ENCODE data around the gene TSC22D1. TPM values are rescaled to one million over a fixed set of nuclear protein-coding genes. Genes with fewer than 3 reads are reported as not detected.

The TSC22D1 gene
- total RNA-seq, 4 donors from 2014 or later, result 177 to 798 (median 250) TPM

- TF ChIP-seq, protein P1, sequence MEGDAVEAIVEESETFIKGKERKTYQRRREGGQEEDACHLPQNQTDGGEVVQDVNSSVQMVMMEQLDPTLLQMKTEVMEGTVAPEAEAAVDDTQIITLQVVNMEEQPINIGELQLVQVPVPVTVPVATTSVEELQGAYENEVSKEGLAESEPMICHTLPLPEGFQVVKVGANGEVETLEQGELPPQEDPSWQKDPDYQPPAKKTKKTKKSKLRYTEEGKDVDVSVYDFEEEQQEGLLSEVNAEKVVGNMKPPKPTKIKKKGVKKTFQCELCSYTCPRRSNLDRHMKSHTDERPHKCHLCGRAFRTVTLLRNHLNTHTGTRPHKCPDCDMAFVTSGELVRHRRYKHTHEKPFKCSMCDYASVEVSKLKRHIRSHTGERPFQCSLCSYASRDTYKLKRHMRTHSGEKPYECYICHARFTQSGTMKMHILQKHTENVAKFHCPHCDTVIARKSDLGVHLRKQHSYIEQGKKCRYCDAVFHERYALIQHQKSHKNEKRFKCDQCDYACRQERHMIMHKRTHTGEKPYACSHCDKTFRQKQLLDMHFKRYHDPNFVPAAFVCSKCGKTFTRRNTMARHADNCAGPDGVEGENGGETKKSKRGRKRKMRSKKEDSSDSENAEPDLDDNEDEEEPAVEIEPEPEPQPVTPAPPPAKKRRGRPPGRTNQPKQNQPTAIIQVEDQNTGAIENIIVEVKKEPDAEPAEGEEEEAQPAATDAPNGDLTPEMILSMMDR (IDR thresholded peaks at IDR 0.05), result no peak
- TF ChIP-seq POLR2AphosphoS5 (IDR thresholded peaks at IDR 0.05) (no peak), EP300 (IDR thresholded peaks at IDR 0.05; ENCODE audit: low read depth) (no peak)
- peaks cover 0 to 1% (median 0%) of the 10 kb centered on the region in 4 donors for H3K36me3 ChIP-seq
- no peaks in the 10 kb centered on the region for H3K27me3 ChIP-seq
- 85 to 95% methylated on average over 3 of the region's 3 CpGs for WGBS, 2 donors (ENCODE audit: low coverage in 1 of 2)
- H3K9me3 ChIP-seq, result no peaks in the 10 kb centered on the region
- in situ Hi-C loops (cut with MboI; ENCODE audit: low pct_ligation_motif_present in 1 of 4, low pct_unique_long_range_greater_than_20kb in 1 of 4, low sequenced_read_pairs in 3 of 4) (loop anchor here in 2 of 4 donors (25.0 kb wide), 2 partner anchors 469 to 819 kb away; no protein-coding TSS in a partner anchor), intact Hi-C loops (cut with DNase I; ENCODE audit: low total_unique reads) (no loop called here)
- H3K27ac ChIP-seq, result no peak overlapping the region
- no peaks in the 10 kb centered on the region for H3K4me1 ChIP-seq
- no peak overlapping the region for H3K4me3 ChIP-seq
- no peak for DNase-seq
These were observed 82.8 kb downstream of the TSC22D1 start for GRCh38 chr13:44493213-44493812.

DNA sequence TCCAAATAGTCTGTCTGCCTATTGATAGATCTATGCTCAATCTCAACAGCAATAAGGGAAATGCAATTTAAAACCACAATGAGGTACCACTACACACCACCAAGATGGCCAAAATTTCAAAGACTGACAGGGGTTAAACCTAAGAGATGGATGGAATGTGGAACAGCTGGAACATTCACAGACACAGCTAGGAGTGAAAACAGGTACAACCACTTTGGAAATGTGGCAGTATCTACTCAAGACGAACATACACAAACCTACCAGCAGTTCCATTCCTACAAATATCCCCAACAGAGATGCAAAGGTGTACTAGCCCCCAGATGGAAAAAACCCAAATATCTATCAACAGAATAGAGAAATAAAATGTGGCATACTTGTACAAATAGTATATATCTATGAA, 86.4 kb downstream of the TSC22D1 start:
- TF ChIP-seq POLR2A (IDR thresholded peaks at IDR 0.05), result no peak
- no peak for TF ChIP-seq POLR2AphosphoS5 (IDR thresholded peaks at IDR 0.05)
- TF ChIP-seq EP300 (IDR thresholded peaks at IDR 0.05; ENCODE audit: low read depth), result no peak
- TF ChIP-seq, protein P1 (IDR thresholded peaks at IDR 0.05), result no peak
- H3K27me3 ChIP-seq, result no peaks in the 10 kb centered on the region
- H3K9me3 ChIP-seq, result no peaks in the 10 kb centered on the region
- peaks cover 0 to under 1% (median 0%) of the 10 kb centered on the region in 4 donors for H3K36me3 ChIP-seq
- H3K27ac ChIP-seq, result no peak overlapping the region
- WGBS, 2 donors (ENCODE audit: low coverage in 1 of 2), result 50 to 92% methylated on average over 1 of the region's 1 CpG
- DNase-seq, result no peak
- peaks cover 0 to 3% (median 0%) of the 10 kb centered on the region in 4 donors for H3K4me1 ChIP-seq
- intact Hi-C loops (cut with DNase I; ENCODE audit: low total_unique reads), result no loop called here
- in situ Hi-C loops (cut with MboI; ENCODE audit: low pct_ligation_motif_present in 1 of 4, low pct_unique_long_range_greater_than_20kb in 1 of 4, low sequenced_read_pairs in 3 of 4), result loop anchor here in 3 of 4 donors (10.0 to 25.0 kb wide), 3 partner anchors 473 to 823 kb away; no protein-coding TSS in a partner anchor
- no peak overlapping the region for H3K4me3 ChIP-seq

- Histone ChIP-seq H3K36me3 (no peaks in the 10 kb centered on the region), H3K4me3 (no peak overlapping the region), H3K27me3 (no peaks in the 10 kb centered on the region), H3K9me3 (no peaks in the 10 kb centered on the region), H3K4me1 (peaks cover 0 to 10% (median 3%) of the 10 kb centered on the region in 4 donors), H3K27ac (no peak overlapping the region)
- intact Hi-C loops (cut with DNase I; ENCODE audit: low total_unique reads), result no loop called here
- in situ Hi-C loops (cut with MboI; ENCODE audit: low pct_ligation_motif_present in 1 of 4, low pct_unique_long_range_greater_than_20kb in 1 of 4, low sequenced_read_pairs in 3 of 4), result loop anchor here in 3 of 4 donors (10.0 to 25.0 kb wide), 3 partner anchors 474 to 824 kb away; no protein-coding TSS in a partner anchor
- TF ChIP-seq, protein P1 (IDR thresholded peaks at IDR 0.05), result no peak
- TF ChIP-seq POLR2AphosphoS5 (IDR thresholded peaks at IDR 0.05) (no peak), EP300 (IDR thresholded peaks at IDR 0.05; ENCODE audit: low read depth) (no peak), POLR2A (IDR thresholded peaks at IDR 0.05) (no peak)
- WGBS, 2 donors (ENCODE audit: low coverage in 1 of 2), result 83% methylated on average over 1 of the region's 1 CpG; no CpG with 5 or more reads in 1 of the 2 donors
- DNase-seq, result no peak
These were observed 88.1 kb downstream of the TSC22D1 start for GRCh38 chr13:44487989-44488388.

DNA sequence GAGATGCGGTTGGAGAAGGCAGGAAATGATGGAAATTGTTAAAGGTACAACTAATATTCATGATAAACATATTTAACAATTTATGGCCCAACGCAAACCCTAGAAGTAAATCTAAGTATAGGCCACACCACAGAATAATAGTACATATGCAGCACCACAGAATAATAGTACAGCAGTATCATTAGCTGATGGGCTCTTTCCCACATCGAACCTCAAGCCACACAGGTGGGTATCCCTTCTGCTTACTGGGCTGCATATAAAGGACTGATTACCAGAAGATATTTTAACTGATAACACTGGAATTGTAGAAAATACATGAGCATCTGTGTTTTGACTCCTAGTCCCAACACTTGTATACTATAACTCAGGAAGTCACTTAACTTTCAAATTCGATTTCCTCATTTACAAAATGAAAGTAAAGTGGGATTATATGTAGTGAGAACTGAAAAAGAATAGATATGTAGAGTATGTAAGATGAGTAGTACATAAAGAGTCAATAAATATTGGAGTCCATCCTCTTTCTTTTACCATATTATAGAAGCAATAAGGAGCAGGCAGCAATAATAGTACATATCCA, 91.5 kb downstream of the TSC22D1 start:
- Histone ChIP-seq H3K4me1 (peaks cover 0 to 10% (median 3%) of the 10 kb centered on the region in 4 donors), H3K36me3 (no peaks in the 10 kb centered on the region), H3K27me3 (no peaks in the 10 kb centered on the region), H3K4me3 (no peak overlapping the region), H3K9me3 (no peaks in the 10 kb centered on the region), H3K27ac (no peak overlapping the region)
- DNase-seq, result no peak
- intact Hi-C loops (cut with DNase I; ENCODE audit: low total_unique reads) (loop anchor here (5.0 kb wide), 1 partner anchor 488 kb away; no protein-coding TSS in a partner anchor), in situ Hi-C loops (cut with MboI; ENCODE audit: low pct_ligation_motif_present in 1 of 4, low pct_unique_long_range_greater_than_20kb in 1 of 4, low sequenced_read_pairs in 3 of 4) (loop anchor here in 3 of 4 donors (10.0 to 25.0 kb wide), 3 partner anchors 478 to 828 kb away; no protein-coding TSS in a partner anchor)
- no peak for TF ChIP-seq POLR2A (IDR thresholded peaks at IDR 0.05)
- no peak for TF ChIP-seq POLR2AphosphoS5 (IDR thresholded peaks at IDR 0.05)
- no peak for TF ChIP-seq EP300 (IDR thresholded peaks at IDR 0.05; ENCODE audit: low read depth)
- TF ChIP-seq, protein P1 (IDR thresholded peaks at IDR 0.05), result no peak
- WGBS, 2 donors (ENCODE audit: low coverage in 1 of 2), result 70 to 77% methylated on average over 3 to 4 of the region's 4 CpGs

Measured in transverse colon (tissue), 4 donors.